ENCODE measurements around the gene TBL3.
"Not testable (repeated sequence)": the region's sequence is repeated elsewhere in the genome, so short reads cannot be mapped to it uniquely, and the experiment has no call there.

TBL3 gene

DNA sequence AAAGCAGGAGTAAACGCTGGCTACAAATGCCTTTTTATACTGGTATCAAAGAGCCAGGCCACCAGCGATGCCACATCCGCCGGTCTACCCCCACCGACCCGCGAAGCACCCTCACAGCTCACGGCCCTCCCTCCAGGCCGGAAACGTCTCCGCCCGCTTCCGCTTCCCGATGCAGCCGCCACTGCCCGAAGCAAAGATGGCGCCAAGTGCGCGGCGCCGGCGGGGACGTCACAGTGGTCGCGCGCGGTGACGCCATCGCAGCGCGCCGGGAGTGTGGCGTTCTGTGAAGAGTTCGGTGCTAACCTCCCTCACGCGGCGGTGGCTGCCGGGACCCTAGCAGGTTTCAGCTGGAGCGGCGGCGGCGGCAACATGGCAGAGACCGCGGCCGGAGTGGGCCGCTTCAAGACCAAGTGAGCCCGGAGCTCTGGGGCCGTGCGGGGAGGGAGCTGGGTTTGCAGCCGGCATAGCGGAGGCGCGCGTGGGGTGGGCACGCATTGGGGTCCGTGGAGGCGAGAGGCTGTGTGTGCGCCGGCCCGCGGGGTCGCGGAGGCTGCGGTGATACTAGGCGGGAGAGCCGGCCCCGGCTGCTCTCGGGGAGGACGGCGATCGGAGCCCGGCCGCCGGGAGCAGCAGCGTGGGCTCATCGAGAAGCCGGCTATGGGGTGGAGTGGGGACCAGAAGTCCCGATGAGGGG, at the start of gene TBL3:
Gene TBL3 (plus strand): TSS at position 258 of the 694 bp plus-strand sequence. CDS start 112 bp downstream, at position 370.
- peak; percentile 90 to 95 for DNase-seq

DNA sequence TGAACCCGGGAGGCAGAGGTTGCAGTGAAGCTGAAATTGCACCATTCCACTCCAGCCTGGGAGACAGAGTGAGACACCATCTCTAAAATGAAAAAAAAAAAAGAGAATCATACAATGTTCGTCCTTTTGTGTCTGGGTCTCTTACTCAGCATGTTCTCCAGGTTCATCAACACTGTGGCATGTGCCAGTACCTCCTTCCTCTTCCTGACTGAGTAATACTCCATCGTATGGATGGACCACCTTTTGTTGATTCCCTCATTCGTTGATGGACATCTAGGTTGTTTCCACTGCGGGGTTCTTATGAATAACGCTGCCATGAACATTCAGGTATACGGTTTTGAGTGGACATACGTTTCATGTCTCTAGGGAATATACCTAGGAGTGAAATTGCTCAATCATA, 49.5 kb upstream of the TBL3 start:
- DNase-seq: no peak

DNA sequence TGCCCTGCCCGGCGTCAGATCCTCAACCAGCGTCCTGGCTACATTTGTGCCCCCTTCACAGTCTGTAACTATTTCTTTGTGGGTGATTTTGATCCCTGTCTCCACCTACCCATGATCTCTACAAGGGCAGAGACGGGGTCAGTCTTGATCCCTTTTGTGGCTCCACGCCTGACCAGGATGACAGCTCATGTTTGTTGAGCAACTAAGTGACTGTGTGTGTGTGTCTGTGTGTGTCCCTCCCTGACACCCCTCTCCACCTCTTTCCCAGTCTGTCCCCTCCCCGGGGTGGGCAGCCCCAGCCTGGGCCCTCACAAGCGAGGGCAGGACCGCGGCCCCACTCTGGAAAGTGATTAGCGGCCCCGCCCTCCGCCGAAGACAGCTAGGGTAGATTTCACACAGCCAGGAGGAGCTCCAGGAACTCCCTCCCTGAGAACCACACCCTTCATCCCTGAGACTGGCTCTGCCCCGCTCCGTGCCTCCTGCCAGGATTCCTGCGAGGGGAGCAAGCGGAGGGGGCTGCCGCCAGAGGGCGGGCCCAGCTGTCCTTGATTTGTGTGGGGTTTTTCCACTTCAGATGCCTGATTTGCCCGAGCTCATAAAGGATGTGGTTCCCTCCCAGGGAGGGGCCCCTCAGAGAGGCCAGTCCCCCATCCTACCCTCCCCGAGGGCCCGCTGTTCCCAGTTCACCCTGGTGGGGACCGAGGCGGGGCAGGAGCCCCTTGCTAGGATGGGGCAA, 48.4 kb upstream of the TBL3 start:
- no peak for DNase-seq

GRCh38 chr16:1924095-1924494, 47.8 kb upstream of the TBL3 start:
- DNase-seq: no peak

- no peak for DNase-seq
Measured at GRCh38 chr16:1926271-1926670, 45.6 kb upstream of the TBL3 start.

DNA sequence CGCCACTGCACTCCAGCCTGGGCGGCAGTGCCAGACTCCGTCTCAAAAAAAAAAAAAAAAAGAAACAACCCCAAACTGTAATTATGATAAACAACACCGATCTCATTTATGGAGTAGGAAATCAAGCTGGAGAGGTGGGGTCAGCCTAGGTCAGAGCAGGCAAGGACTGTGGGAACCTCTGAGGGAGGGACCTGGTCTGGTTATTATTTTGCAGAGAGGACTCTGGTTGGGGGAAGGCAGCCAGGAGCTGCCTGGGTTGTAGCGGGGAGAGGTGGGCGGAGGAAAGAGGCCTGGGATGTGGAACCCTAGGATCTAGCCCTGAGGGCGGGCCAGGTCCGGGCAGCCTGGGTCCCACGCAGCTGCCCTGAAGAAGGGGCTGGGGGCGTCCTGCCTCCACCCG, 42.7 kb upstream of the TBL3 start:
- no peak for DNase-seq

- DNase-seq: peak; percentile 72 to 90
Measured at GRCh38 chr16:1929578-1930337, 42.1 kb upstream of the TBL3 start.

DNA sequence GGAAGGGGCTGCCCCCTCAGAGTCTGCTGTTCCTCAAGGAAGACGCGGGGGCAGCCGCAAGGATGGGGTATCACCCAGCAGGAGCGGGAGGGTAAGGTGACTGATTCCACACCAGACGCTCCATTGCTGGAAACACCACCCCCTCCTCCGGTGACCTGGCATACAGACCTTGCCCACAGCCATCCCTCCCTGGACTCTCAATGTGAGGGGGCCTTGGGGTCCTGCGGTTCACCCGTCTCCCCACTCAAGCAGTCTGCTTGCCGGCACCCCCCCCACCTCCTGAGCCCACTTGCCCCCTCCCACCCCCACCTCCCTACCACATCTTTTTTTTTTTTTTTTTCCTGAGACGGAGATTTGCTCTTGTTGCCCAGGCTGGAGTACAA, 41.5 kb upstream of the TBL3 start:
- DNase-seq: no peak

GRCh38 chr16:1932050-1933028, 39.5 kb upstream of the TBL3 start:
- DNase-seq: no peak

GRCh38 chr16:1933097-1933661, 38.7 kb upstream of the TBL3 start:
- DNase-seq: no peak

DNA sequence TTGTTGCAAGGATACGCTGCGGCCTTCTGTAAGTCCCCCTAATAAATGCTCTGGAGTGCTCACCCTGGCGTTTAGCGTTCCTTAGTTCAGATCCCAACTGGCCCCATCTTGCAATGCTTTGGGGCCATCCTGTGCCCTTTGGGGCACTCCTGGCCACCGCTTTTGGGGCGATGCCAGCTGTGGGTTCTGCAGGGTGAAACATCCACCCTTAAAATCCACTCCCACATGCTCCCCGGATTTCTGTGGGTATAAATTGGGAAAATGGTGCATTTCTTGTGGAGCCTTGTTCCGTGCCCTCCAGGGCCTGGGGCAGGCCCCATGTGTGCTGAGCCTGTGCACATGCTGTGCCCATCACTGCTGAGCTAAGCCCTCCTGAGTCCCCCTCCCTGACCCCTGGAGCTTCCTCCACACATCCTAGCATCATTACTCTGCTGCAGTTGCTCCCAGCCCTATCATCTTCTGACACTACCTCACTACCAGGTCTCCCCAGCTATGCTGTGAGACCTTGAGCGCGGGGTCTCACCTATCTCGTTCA, 34.8 kb upstream of the TBL3 start:
- DNase-seq: no peak

- DNase-seq: no peak
Measured at GRCh38 chr16:1938316-1938715, 33.5 kb upstream of the TBL3 start.

DNA sequence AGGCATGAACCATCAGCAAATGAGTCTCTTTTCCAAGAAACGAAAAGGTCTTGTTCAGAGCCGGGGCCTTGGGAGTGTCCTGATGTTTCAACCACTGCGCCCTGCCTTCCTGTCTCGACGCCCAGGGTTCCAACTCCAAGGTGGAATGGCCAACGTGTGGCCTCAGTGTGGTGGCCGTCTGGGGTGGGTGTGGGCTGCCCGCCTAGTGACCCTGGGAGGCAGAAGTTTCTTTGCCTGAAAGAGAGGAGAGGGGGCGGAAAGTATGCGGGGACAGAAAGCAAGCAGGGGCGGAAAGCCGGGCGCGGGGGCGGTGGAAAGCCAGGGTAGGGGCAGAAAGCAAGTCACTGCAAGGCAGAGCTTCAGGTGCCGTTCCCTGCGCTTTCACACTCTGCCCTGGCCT, 32.9 kb upstream of the TBL3 start:
- no peak for DNase-seq

GRCh38 chr16:1939833-1940232, 32.0 kb upstream of the TBL3 start:
- DNase-seq: not testable (repeated sequence)

GRCh38 chr16:1940273-1941161, 31.3 kb upstream of the TBL3 start:
- DNase-seq: no peak

DNA sequence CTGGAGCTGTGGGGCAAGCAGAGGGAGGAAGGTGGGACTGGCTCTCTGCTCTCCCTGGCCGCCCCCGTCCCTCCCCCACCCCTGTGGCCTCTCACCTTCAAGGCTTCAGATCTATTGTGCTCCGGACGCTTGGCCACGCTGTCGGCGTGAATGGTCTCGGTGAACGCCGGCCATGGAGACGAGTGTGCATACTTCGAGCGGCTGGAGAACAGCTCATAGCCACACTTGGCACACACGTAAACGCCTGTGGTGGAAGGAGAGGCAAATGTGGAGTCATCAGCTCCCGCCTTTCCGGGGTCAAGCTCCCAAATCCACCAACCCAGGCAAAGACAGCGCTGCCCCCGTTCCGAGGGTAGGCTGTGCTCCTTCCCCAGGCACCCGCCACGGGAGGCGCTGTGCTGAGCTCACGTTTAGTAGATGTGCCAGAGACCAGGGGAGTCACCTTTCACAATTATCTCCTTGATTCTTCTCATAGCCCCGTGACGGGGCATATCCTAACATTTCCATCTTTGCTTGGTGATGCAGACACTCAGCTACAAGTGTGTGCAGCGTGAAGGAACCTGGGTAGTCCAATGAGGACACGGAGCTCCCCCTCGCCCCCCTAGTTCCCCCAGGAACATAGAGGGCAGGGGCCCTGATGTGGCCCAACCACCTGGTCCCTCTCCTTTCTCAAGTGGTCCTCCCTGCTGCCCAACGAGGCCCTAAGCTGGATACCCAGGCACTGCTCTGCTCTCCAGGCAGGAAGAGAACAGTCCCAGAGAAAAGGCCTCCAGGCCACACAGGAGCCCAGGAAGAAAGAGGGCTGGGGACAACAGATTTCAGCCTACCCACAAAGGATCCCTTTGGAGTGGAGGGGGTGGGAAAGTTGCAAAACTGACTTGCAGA, 30.4 kb upstream of the TBL3 start:
- DNase-seq: no peak

DNA sequence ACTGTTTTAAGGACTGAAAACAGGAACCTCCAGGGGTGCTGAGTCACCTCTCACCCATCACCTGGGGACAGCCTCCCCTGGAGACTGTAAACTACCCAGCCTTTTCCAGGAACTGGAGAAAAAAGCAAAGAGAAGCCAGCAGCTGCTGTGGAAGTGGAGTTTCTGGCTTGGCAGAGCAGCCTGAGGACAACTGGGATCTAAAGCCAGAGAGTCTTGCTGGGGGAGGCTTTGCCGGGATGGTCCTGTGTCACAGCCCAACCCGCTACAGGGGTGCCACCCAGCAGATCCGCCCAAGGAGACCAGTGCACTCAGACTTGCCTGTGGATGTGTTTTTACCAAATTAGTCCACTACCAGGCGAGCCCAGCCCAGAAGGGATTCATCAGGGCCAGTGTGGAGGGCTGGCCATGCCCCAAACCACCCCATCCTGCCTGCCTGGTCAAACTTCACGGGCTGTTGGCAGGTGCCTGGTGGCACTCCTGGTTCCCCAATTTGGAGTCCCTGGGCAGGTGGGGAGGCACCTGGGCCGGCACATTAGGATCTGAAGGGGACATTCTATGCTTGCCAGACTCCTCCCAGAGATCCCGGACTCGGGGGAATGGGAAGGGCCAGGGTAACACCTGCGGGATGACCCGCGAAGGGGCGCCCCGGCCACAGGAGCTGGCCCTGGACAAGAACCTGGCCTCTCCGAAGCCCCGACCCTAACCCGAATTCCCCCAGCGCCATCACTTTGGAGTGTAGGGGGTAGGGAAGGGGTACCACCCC, 29.6 kb upstream of the TBL3 start:
- no peak for DNase-seq

- DNase-seq: peak; percentile 100
Measured at GRCh38 chr16:1942810-1943726, 28.8 kb upstream of the TBL3 start, which contains the start of gene MSRB1. TSS of gene MSRB1 (minus strand) at chr16:1943199. CDS start at chr16:1943156, 43 bp downstream.
